Lower leg skin (tissue), 4 donors: ENCODE measurements around the gene ABI1. TPM values are rescaled to one million over a fixed set of nuclear protein-coding genes. Genes with fewer than 3 reads are reported as not detected.

Experiments
- DNase-seq, 2 donors: peaks; one replicate each; pipeline ENCODE4 v3.0.0-alpha.2; 2019; ENCODE audit warnings: low spot score in 2 of 2
- H3K4me3 ChIP-seq: fragments of 200-600 bp; sonication (generic); 2 replicates; pipeline ENCODE4 v1.5.1; 2017; ENCODE audit warnings: mild to moderate bottlenecking, low read depth; ENCODE audit not compliant: poor library complexity, severe bottlenecking
- POLR2A ChIP-seq, 2 donors: fragments of 450-650 bp; IDR thresholded peaks; one replicate each; pipeline ENCODE4 v1.6.1; 2016 to 2017; ENCODE audit warnings: antibody characterized with exemption in 2 of 2, mild to moderate bottlenecking in 1 of 2, moderate library complexity in 1 of 2
- WGBS, 2 donors: methylation state at CpG; one replicate each; pipeline ENCODE4 v1.1.5; 2018; 5-methylcytosine and 5-hydroxymethylcytosine counted together
- intact Hi-C: fragments of 100-400 bp; cut with DNase I; formaldehyde crosslinking; loops from one replicate; pipeline ENCODE4 v1.15.0; 2023; ENCODE audit warnings: low total_unique reads
- total RNA-seq, 4 donors: library from RNA; depleted of rRNA; stranded (reverse); fragments of >200 nt; gene quantifications; one replicate each; pipeline ENCODE4 v1.1.0, GENCODE V29; 2016
- TF ChIP-seq, protein P1 (sequence below), 3 donors: fragments of 450-650 bp; IDR thresholded peaks; one replicate each; pipeline ENCODE4 v1.5.1; 2016; ENCODE audit warnings: antibody characterized with exemption in 3 of 3, mild to moderate bottlenecking in 3 of 3, moderate library complexity in 2 of 3

Gene ABI1
- total RNA-seq, 4 donors from 2014 or later: 59.6 to 78.5 (median 68.4) TPM

DNA sequence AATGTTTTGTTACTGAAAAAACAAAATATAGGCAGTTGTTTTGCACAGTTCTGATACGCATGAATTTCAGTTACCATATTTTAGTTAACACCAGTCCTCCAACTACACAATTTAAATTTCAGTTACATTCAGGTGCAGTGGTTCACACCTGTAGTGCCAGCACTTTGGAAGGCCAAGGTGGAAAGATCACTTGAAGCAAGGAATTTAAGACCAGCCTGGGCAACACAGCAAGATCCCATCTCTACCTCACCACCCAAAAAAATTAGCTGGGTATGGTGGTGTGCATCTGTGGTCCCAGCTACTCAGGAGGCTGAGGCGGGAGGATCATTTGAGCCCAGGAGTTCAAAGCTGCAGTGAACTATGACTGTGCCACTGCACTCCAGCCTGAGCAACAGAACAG lies 45.3 kb downstream of the ABI1 start:
- intact Hi-C loops: no loop called here
- no peak overlapping the region for H3K4me3 ChIP-seq
- WGBS, 2 donors: 81 to 95% methylated on average over 2 of the region's 2 CpGs
- TF ChIP-seq POLR2A (IDR thresholded peaks at IDR 0.05): no peak
- TF ChIP-seq, protein P1, sequence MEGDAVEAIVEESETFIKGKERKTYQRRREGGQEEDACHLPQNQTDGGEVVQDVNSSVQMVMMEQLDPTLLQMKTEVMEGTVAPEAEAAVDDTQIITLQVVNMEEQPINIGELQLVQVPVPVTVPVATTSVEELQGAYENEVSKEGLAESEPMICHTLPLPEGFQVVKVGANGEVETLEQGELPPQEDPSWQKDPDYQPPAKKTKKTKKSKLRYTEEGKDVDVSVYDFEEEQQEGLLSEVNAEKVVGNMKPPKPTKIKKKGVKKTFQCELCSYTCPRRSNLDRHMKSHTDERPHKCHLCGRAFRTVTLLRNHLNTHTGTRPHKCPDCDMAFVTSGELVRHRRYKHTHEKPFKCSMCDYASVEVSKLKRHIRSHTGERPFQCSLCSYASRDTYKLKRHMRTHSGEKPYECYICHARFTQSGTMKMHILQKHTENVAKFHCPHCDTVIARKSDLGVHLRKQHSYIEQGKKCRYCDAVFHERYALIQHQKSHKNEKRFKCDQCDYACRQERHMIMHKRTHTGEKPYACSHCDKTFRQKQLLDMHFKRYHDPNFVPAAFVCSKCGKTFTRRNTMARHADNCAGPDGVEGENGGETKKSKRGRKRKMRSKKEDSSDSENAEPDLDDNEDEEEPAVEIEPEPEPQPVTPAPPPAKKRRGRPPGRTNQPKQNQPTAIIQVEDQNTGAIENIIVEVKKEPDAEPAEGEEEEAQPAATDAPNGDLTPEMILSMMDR (IDR thresholded peaks at IDR 0.05): no peak
- no peak for DNase-seq

DNA sequence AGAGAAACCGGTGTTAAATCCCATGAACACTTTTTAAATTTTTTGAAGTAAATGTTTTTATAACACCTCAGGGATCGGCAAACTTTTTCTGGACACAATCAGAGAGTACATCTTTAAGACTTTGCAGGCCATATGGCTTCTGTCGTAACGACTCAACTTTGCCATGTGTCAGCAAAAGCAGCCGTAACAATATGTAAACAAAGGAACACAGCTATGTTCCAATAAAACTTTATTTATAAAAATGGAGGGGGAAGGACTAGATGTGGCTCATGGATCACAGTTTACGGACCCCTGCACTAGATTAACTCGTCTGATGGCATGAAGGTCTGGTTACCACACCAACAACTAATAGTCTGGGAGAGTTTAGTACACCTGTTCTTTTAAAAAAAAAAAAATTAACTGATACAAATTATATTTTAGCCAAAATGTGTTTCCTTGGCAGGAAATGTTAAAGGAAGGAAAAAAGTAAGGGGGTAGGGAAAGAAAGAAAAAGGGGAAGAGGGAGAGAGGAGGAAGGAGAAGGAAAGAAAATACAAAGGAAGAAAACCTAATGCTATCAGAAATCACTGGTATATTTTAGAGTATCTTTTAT lies 50.2 kb downstream of the ABI1 start:
- intact Hi-C loops: no loop called here
- TF ChIP-seq, protein P1 (IDR thresholded peaks at IDR 0.05): no peak
- TF ChIP-seq POLR2A (IDR thresholded peaks at IDR 0.05): no peak
- H3K4me3 ChIP-seq: no peak overlapping the region
- DNase-seq: no peak
- 83 to 86% methylated on average over 7 of the region's 7 CpGs for WGBS, 2 donors

DNA sequence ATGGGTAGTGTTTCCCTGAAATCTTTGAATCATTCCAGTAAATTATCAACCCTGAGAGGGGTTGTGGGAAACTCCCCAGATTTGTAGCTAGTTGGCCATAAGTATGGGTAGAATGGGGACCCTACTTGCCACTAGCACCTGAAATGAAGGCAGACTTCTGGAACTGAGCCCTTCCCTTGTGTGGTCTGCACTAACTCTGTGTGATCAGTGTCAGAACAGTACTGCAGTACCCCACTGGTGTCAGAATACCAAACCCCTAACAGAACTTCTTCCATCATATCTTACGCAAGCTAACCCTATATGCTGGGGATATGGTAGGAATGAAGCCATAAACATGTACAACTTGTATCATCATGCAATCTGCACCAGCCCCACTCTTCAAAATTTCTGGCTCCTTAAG lies 50.8 kb downstream of the ABI1 start:
- no peak overlapping the region for H3K4me3 ChIP-seq
- no peak for DNase-seq
- TF ChIP-seq POLR2A (IDR thresholded peaks at IDR 0.05): no peak
- TF ChIP-seq, protein P1 (IDR thresholded peaks at IDR 0.05): no peak
- intact Hi-C loops: no loop called here
- 93 to 100% methylated on average over 1 of the region's 1 CpG for WGBS, 2 donors

DNA sequence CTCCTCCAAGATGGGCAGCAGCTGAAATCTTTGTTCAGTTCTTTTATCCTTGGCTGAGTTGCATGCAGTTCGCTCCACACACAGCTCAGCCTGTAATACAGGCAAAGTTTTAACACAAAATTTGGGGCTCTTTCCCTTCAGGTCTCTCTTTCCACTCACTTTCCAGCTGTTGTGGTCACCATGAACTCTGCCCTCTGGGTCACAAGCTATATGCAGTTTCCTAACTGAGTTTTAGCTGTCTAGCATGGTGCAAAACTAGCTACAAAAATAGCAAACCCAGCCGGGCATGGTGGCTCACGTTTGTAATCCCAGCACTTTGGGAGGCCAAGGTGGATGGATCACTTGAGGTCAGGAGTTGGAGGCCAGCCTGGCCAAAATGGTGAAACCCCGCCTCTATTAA lies 53.2 kb downstream of the ABI1 start:
- intact Hi-C loops: no loop called here
- WGBS, 2 donors: 86 to 87% methylated on average over 4 of the region's 4 CpGs
- TF ChIP-seq, protein P1 (IDR thresholded peaks at IDR 0.05): no peak
- no peak for TF ChIP-seq POLR2A (IDR thresholded peaks at IDR 0.05)
- H3K4me3 ChIP-seq: no peak overlapping the region
- DNase-seq: no peak

DNA sequence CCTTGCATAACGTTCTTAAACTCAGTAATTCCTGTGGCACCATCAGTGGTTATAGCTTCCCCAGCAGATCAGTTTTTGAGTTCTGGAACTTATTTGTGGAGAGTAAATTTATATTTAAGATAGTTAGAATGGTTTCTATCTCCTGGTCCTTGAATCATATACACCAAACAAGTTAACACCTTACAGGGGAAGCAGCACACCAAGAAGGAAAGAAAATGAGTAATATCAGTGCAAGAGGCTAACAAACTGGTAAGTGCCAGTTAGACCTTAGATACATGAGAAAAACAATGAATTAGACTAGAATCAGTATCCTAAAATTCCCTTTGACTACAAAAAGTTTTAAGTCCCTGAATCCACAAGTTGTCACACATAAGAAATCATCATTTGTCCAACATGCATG lies 54.2 kb downstream of the ABI1 start:
- DNase-seq: no peak
- TF ChIP-seq POLR2A (IDR thresholded peaks at IDR 0.05): no peak
- TF ChIP-seq, protein P1 (IDR thresholded peaks at IDR 0.05): no peak
- no peak overlapping the region for H3K4me3 ChIP-seq
- 71 to 89% methylated on average over 1 of the region's 1 CpG for WGBS, 2 donors
- intact Hi-C loops: no loop called here
